H9 (cell line): ENCODE measurements around the gene PLEKHG3. TPM values are rescaled to one million over a fixed set of nuclear protein-coding genes. Genes with fewer than 3 reads are reported as not detected.
A peak's percentile ranks its signal among the peaks of the same experiment; 100 is the strongest.

Source experiments
- DNase-seq: peaks from one replicate; pipeline ENCODE4 v3.0.0-alpha.2; 2017
- H2AFZ ChIP-seq: one replicate; pipeline ENCODE4 v1.6.1; 2013; ENCODE audit warnings: mild to moderate bottlenecking, low read length, control low read depth, moderate library complexity
- H2AK5ac ChIP-seq: 2 replicates; pipeline ENCODE4 v1.6.1; 2013; ENCODE audit warnings: low read length, control low read depth, mixed read lengths; ENCODE audit not compliant: insufficient read length
- H2BK120ac ChIP-seq: one replicate; pipeline ENCODE4 v1.6.1; 2013; ENCODE audit warnings: low read depth, mild to moderate bottlenecking, low read length, control low read depth, inconsistent platforms; ENCODE audit not compliant: poor library complexity, severe bottlenecking
- H2BK12ac ChIP-seq: 2 replicates; pipeline ENCODE4 v1.6.1; 2013; ENCODE audit warnings: low read length, control low read depth, mixed read lengths, low read depth; ENCODE audit not compliant: insufficient read length
- H2BK15ac ChIP-seq: 2 replicates; pipeline ENCODE4 v1.6.1; 2013; ENCODE audit warnings: low read depth, low read length, control low read depth
- H2BK20ac ChIP-seq: one replicate; pipeline ENCODE4 v1.6.1; 2013; ENCODE audit warnings: low read depth, mild to moderate bottlenecking, low read length, control low read depth, inconsistent platforms; ENCODE audit not compliant: poor library complexity, severe bottlenecking
- H2BK5ac ChIP-seq: 2 replicates; pipeline ENCODE4 v1.6.1; 2013; ENCODE audit warnings: low read length, control low read depth, mixed read lengths; ENCODE audit not compliant: insufficient read length
- H3K14ac ChIP-seq: 2 replicates; pipeline ENCODE4 v1.6.1; 2013; ENCODE audit warnings: low read length, control low read depth; ENCODE audit not compliant: insufficient read depth
- H3K18ac ChIP-seq: 2 replicates; pipeline ENCODE4 v1.6.1; 2013; ENCODE audit warnings: low read depth, mild to moderate bottlenecking, mixed read lengths, low read length, control low read depth; ENCODE audit not compliant: insufficient read length
- H3K23ac ChIP-seq: 2 replicates; pipeline ENCODE4 v1.6.1; 2013; ENCODE audit warnings: low read length, control low read depth, mixed read lengths, low read depth; ENCODE audit not compliant: insufficient read length
- H3K23me2 ChIP-seq: 2 replicates; pipeline ENCODE4 v1.6.1; 2013; ENCODE audit warnings: low read depth, mild to moderate bottlenecking, mixed read lengths, low read length, control low read depth; ENCODE audit not compliant: insufficient read length, poor library complexity, severe bottlenecking
- H3K27ac ChIP-seq: 2 replicates; pipeline ENCODE4 v1.5.1; 2013; ENCODE audit warnings: low read length, control low read depth, mixed read lengths, low read depth; ENCODE audit not compliant: insufficient read length
- H3K27me3 ChIP-seq: 2 replicates; pipeline ENCODE4 v1.6.1; 2013; ENCODE audit warnings: low read length, control low read depth, inconsistent platforms; ENCODE audit not compliant: insufficient read depth
- H3K4ac ChIP-seq: 2 replicates; pipeline ENCODE4 v1.6.1; 2013; ENCODE audit warnings: low read depth, mild to moderate bottlenecking, control low read depth, inconsistent platforms, low read length, moderate library complexity
- H3K4me1 ChIP-seq: 2 replicates; pipeline ENCODE4 v1.6.1; 2013; ENCODE audit warnings: low read length, control low read depth, inconsistent platforms; ENCODE audit not compliant: insufficient read depth
- H3K4me2 ChIP-seq: 2 replicates; pipeline ENCODE4 v1.6.1; 2013; ENCODE audit warnings: low read length, control low read depth, mixed read lengths; ENCODE audit not compliant: insufficient read length, insufficient read depth
- H3K56ac ChIP-seq: 2 replicates; pipeline ENCODE4 v1.6.1; 2013; ENCODE audit warnings: low read depth, mild to moderate bottlenecking, mixed read lengths, low read length, control low read depth; ENCODE audit not compliant: insufficient read length
- H3K79me1 ChIP-seq: 2 replicates; pipeline ENCODE4 v1.6.1; 2013; ENCODE audit warnings: low read depth, mild to moderate bottlenecking, moderate library complexity, low read length, control low read depth, inconsistent platforms; ENCODE audit not compliant: insufficient read depth, poor library complexity, severe bottlenecking
- H3K79me2 ChIP-seq: 2 replicates; pipeline ENCODE4 v1.6.1; 2013; ENCODE audit warnings: low read length, control low read depth, inconsistent platforms; ENCODE audit not compliant: insufficient read depth
- H3K9ac ChIP-seq: 2 replicates; pipeline ENCODE4 v1.6.1; 2013; ENCODE audit warnings: low read length, control low read depth, mixed read lengths; ENCODE audit not compliant: insufficient read length; ENCODE audit errors: extremely low read depth
- H3K9me3 ChIP-seq: one replicate; pipeline ENCODE4 v1.6.1; 2013; ENCODE audit warnings: low read depth, low read length, inconsistent platforms; ENCODE audit not compliant: control insufficient read depth
- H3T11ph ChIP-seq: one replicate; pipeline ENCODE4 v1.6.1; 2013; ENCODE audit warnings: mild to moderate bottlenecking, low read length, control low read depth, inconsistent platforms
- H4K20me1 ChIP-seq: one replicate; pipeline ENCODE4 v1.6.1; 2013; ENCODE audit not compliant: control insufficient read depth, insufficient read length, insufficient read depth
- H4K5ac ChIP-seq: 2 replicates; pipeline ENCODE4 v1.6.1; 2013; ENCODE audit warnings: low read depth, mild to moderate bottlenecking, mixed read lengths, low read length, control low read depth; ENCODE audit not compliant: insufficient read length
- H4K8ac ChIP-seq: replicated peaks from 2 replicates; pipeline ENCODE4 v1.6.1; 2013; ENCODE audit warnings: low read length, control low read depth, mixed read lengths, low read depth; ENCODE audit not compliant: insufficient read length
- H4K91ac ChIP-seq: 2 replicates; pipeline ENCODE4 v1.6.1; 2013; ENCODE audit warnings: low read depth, mild to moderate bottlenecking, moderate library complexity, mixed read lengths, low read length, control low read depth; ENCODE audit not compliant: insufficient read length
- H3K27ac Mint-ChIP-seq, 3 experiments: 2 replicates in 2 of 3; 3 replicates in 1 of 3; pipeline ENCODE4 v1.8.0; 2020 to 2021; ENCODE audit warnings: mixed read lengths in 3 of 3, mild to moderate bottlenecking in 1 of 3, moderate library complexity in 1 of 3
- H3K27me3 Mint-ChIP-seq: 2 replicates; pipeline ENCODE4 v1.8.0; 2021; ENCODE audit warnings: low read depth, mild to moderate bottlenecking, moderate library complexity, mixed read lengths
- H3K36me3 Mint-ChIP-seq, 3 experiments: 2 replicates in 2 of 3; 3 replicates in 1 of 3; pipeline ENCODE4 v1.8.0; 2020 to 2021; ENCODE audit warnings: low read depth in 3 of 3, mixed read lengths in 3 of 3; ENCODE audit not compliant: insufficient read depth in 1 of 3
- H3K4me1 Mint-ChIP-seq, 2 experiments: 2 replicates each; pipeline ENCODE4 v1.8.0; 2020; ENCODE audit warnings: mixed read lengths in 2 of 2
- H3K4me3 Mint-ChIP-seq, 2 experiments: 2 replicates in 1 of 2; 3 replicates in 1 of 2; pipeline ENCODE4 v1.8.0; 2020 to 2021; ENCODE audit warnings: mild to moderate bottlenecking in 2 of 2, mixed read lengths in 2 of 2, moderate library complexity in 1 of 2
- H3K9me3 Mint-ChIP-seq, 2 experiments: 2 replicates in 1 of 2; 3 replicates in 1 of 2; pipeline ENCODE4 v1.8.0; 2020; ENCODE audit warnings: mild to moderate bottlenecking in 2 of 2, mixed read lengths in 2 of 2, moderate library complexity in 1 of 2
- CTCF ChIP-seq: fragments of 200-600 bp; sonication (generic); conservative IDR thresholded peaks from 3 replicates; pipeline ENCODE4 v1.8.0; 2021; ENCODE audit warnings: antibody characterized with exemption, mild to moderate bottlenecking
- whole genome bisulfite sequencing: extraction: QIAGEN DNeasy Blood & Tissue Kit; methylation state at CpG from one replicate; pipeline ENCODE4 v1.1.7; 2013; ENCODE audit warnings: missing lambda C conversion rate, low lambda C conversion rate, mixed read lengths; ENCODE audit not compliant: insufficient read length; ENCODE audit errors: extremely low coverage; 5-methylcytosine and 5-hydroxymethylcytosine counted together
- total RNA-seq: library from RNA; stranded (reverse); gene quantifications from 2 replicates; pipeline ENCODE4 v1.2.1, GENCODE V29; 2021

PLEKHG3 gene
- total RNA-seq, 1 experiment from 2014 or later: 48.5 TPM

GRCh38 chr14:64717870-64718269 lies 13.6 kb downstream of the PLEKHG3 start:
- no peak overlapping the region for H3K4ac ChIP-seq
- H3K27ac Mint-ChIP-seq: peak overlapping the region in 2 of 3 experiments; percentile 31 to 93; a peak in 2 of 7 replicates
- H3K27me3 ChIP-seq: no peaks in the 10 kb centered on the region
- H4K91ac ChIP-seq: no peak overlapping the region
- H3K79me2 ChIP-seq: peaks cover 38% of the 10 kb centered on the region; the same call in 1 of the 2 replicates
- no peak overlapping the region for H2AFZ ChIP-seq
- H3K36me3 Mint-ChIP-seq: peaks cover 19 to 33% (median 19%) of the 10 kb centered on the region in 3 experiments
- H2BK5ac ChIP-seq: no peak overlapping the region
- H4K8ac ChIP-seq: no peak overlapping the region
- H3K56ac ChIP-seq: no peak overlapping the region
- H4K5ac ChIP-seq: no peak overlapping the region
- H3K18ac ChIP-seq: peak overlapping the region; percentile 27
- peaks cover 76 to 83% of the 10 kb centered on the region in 2 experiments for H3K4me1 Mint-ChIP-seq
- no peak overlapping the region for H2AK5ac ChIP-seq
- peak overlapping the region; percentile 45 for H3K4me2 ChIP-seq
- no peak overlapping the region for H3K9ac ChIP-seq
- H3K4me1 ChIP-seq: peaks cover 23% of the 10 kb centered on the region; the same call in 1 of the 2 replicates
- no CpG with 5 or more reads among the region's 6 CpGs for WGBS
- H3K23me2 ChIP-seq: peaks cover 10% of the 10 kb centered on the region
- H2BK12ac ChIP-seq: no peak overlapping the region
- no peak overlapping the region for H2BK20ac ChIP-seq
- no peak overlapping the region for H3K23ac ChIP-seq
- peaks cover 16% of the 10 kb centered on the region in 2 experiments for H3K9me3 Mint-ChIP-seq
- H3K4me3 Mint-ChIP-seq: peak overlapping the region; percentile 5 to 77; a peak in 4 of 5 replicates
- no peak overlapping the region for H2BK120ac ChIP-seq
- peaks cover 15% of the 10 kb centered on the region for H3K27me3 Mint-ChIP-seq
- peaks cover 2% of the 10 kb centered on the region for H3K79me1 ChIP-seq
- no peak overlapping the region for H3K27ac ChIP-seq
- peaks cover 2% of the 10 kb centered on the region for H4K20me1 ChIP-seq
- H3K9me3 ChIP-seq: no peaks in the 10 kb centered on the region
- no peak overlapping the region for H2BK15ac ChIP-seq
- no peak overlapping the region for H3K14ac ChIP-seq
- no peak for DNase-seq
- no peak for TF ChIP-seq CTCF
- no peak overlapping the region for H3T11ph ChIP-seq
